Neural cell (in vitro differentiated cells): ENCODE results near the gene FSCN2. TPM values are rescaled to one million over a fixed set of nuclear protein-coding genes. Genes with fewer than 3 reads are reported as not detected.
"Not testable (repeated sequence)": the region's sequence is repeated elsewhere in the genome, so short reads cannot be mapped to it uniquely, and the experiment has no call there.

Source experiments
- H2AFZ ChIP-seq: fragments of 200-600, 300-800 bp; sonication (generic), shearing (Covaris generic); 2 replicates; pipeline ENCODE4 v1.6.0; 2014; ENCODE audit warnings: low read depth, mild to moderate bottlenecking, antibody characterized with exemption, low read length, moderate library complexity
- H3F3A ChIP-seq: fragments of 200-600 bp; shearing (Covaris generic); 2 replicates; pipeline ENCODE4 v1.6.1; 2016; ENCODE audit warnings: mild to moderate bottlenecking, moderate library complexity, mixed read lengths, antibody characterized with exemption, low read length; ENCODE audit not compliant: insufficient read depth, poor library complexity, severe bottlenecking
- H3K27ac ChIP-seq: fragments of 200-600, 300-800 bp; sonication (generic), shearing (Covaris generic); 2 replicates; pipeline ENCODE4 v1.5.1; 2014; ENCODE audit warnings: mild to moderate bottlenecking, low read length, moderate library complexity
- H3K27me3 ChIP-seq: fragments of 300-800, 200-600 bp; sonication (generic), shearing (Covaris generic); 2 replicates; pipeline ENCODE4 v1.6.0; 2014; ENCODE audit warnings: mild to moderate bottlenecking, low read depth, low read length, moderate library complexity; ENCODE audit not compliant: insufficient read depth
- H3K36me3 ChIP-seq: fragments of 300-800, 200-600 bp; sonication (generic), shearing (Covaris generic); 2 replicates; pipeline ENCODE4 v1.5.1; 2014; ENCODE audit warnings: mild to moderate bottlenecking, antibody characterized with exemption, low read length, moderate library complexity; ENCODE audit not compliant: insufficient read depth
- H3K4me2 ChIP-seq: fragments of 300-800, 200-600 bp; sonication (generic), shearing (Covaris generic); 2 replicates; pipeline ENCODE4 v1.6.0; 2014; ENCODE audit warnings: mild to moderate bottlenecking, low read length
- H3K4me3 ChIP-seq: fragments of 300-800, 200-600 bp; sonication (generic), shearing (Covaris generic); 2 replicates; pipeline ENCODE4 v1.5.1; 2014; ENCODE audit warnings: mild to moderate bottlenecking, low read length, moderate library complexity
- H3K79me2 ChIP-seq: fragments of 200-600 bp; shearing (Covaris generic); replicated peaks from 2 replicates; pipeline ENCODE4 v1.6.0; 2014; ENCODE audit warnings: mild to moderate bottlenecking, low read length, moderate library complexity; ENCODE audit not compliant: insufficient read depth
- H3K9ac ChIP-seq: fragments of 300-800, 200-600 bp; sonication (generic), shearing (Covaris generic); 2 replicates; pipeline ENCODE4 v1.6.1; 2016; ENCODE audit warnings: mild to moderate bottlenecking, low read length, mixed read lengths
- H3K9me2 ChIP-seq: fragments of 200-600 bp; shearing (Covaris generic); 2 replicates; pipeline ENCODE4 v1.6.1; 2016; ENCODE audit warnings: mild to moderate bottlenecking, low read length, mixed read lengths; ENCODE audit not compliant: insufficient read depth
- H3K9me3 ChIP-seq: fragments of 200-600, 300-800 bp; sonication (generic), shearing (Covaris generic); 2 replicates; pipeline ENCODE4 v1.6.1; 2016; ENCODE audit warnings: mild to moderate bottlenecking, mixed run types, low read length, moderate library complexity, mixed read lengths
- H4K20me1 ChIP-seq: fragments of 200-600 bp; shearing (Covaris generic); 2 replicates; pipeline ENCODE4 v1.6.1; 2016; ENCODE audit warnings: mild to moderate bottlenecking, mixed run types; ENCODE audit not compliant: insufficient read depth
- EP300 ChIP-seq: fragments of 450-650 bp; conservative IDR thresholded peaks from 2 replicates; pipeline ENCODE4 v1.6.1; 2014; ENCODE audit warnings: antibody characterized with exemption, mild to moderate bottlenecking, moderate library complexity; ENCODE audit not compliant: poor library complexity, severe bottlenecking
- EZH2 ChIP-seq: fragments of 200-600, 300-800 bp; shearing (Covaris generic), sonication (generic); IDR thresholded peaks from 2 replicates; pipeline ENCODE4 v1.6.1; 2014; ENCODE audit warnings: antibody characterized with exemption, low read length, borderline replicate concordance, mild to moderate bottlenecking; ENCODE audit not compliant: insufficient read depth, poor library complexity, severe bottlenecking
- MXI1 ChIP-seq: fragments of 450-650 bp; conservative IDR thresholded peaks from 2 replicates; pipeline ENCODE4 v1.6.1; 2014; ENCODE audit warnings: antibody characterized with exemption, mild to moderate bottlenecking; ENCODE audit not compliant: poor library complexity, severe bottlenecking
- POLR2AphosphoS5 ChIP-seq: IDR thresholded peaks from 2 replicates; pipeline ENCODE4 v1.6.1; 2012
- RAD21 ChIP-seq: fragments of 450-650 bp; conservative IDR thresholded peaks from 2 replicates; pipeline ENCODE4 v1.6.1; 2014; ENCODE audit warnings: antibody characterized with exemption, mild to moderate bottlenecking, moderate library complexity
- REST ChIP-seq: IDR thresholded peaks from 2 replicates; pipeline ENCODE4 v1.6.1; 2012; ENCODE audit warnings: borderline replicate concordance
- SMC3 ChIP-seq: fragments of 450-650 bp; conservative IDR thresholded peaks from 2 replicates; pipeline ENCODE4 v1.6.1; 2014; ENCODE audit warnings: antibody characterized with exemption, mild to moderate bottlenecking, moderate library complexity; ENCODE audit not compliant: poor library complexity
- TAF1 ChIP-seq: IDR thresholded peaks from 2 replicates; pipeline ENCODE4 v1.6.1; 2012; ENCODE audit warnings: low read depth
- polyA plus RNA-seq: library from polyadenylated mRNA; depleted of rRNA; stranded (reverse); fragments of >200 nt; gene quantifications from 2 replicates; pipeline ENCODE4 v1.2.3, GENCODE V29; 2014
- TF ChIP-seq, protein P1 (sequence below): fragments of 450-650 bp; IDR thresholded peaks from 2 replicates; pipeline ENCODE4 v1.5.1; 2014; ENCODE audit warnings: antibody characterized with exemption, mild to moderate bottlenecking, moderate library complexity; ENCODE audit not compliant: poor library complexity, severe bottlenecking

Gene FSCN2
- polyA plus RNA-seq, 1 donor from 2014 or later, result 4.8 TPM

- H3K9ac ChIP-seq, result no peak overlapping the region
- no peaks in the 10 kb centered on the region for H3K9me2 ChIP-seq
- no peaks in the 10 kb centered on the region for H3K9me3 ChIP-seq
- no peak overlapping the region for H3K4me3 ChIP-seq
- no peaks in the 10 kb centered on the region for H4K20me1 ChIP-seq
- no peak overlapping the region for H3K4me2 ChIP-seq
- no peak overlapping the region for H2AFZ ChIP-seq
- no peaks in the 10 kb centered on the region for H3F3A ChIP-seq
- H3K36me3 ChIP-seq, result no peaks in the 10 kb centered on the region
- no peaks in the 10 kb centered on the region for H3K79me2 ChIP-seq
- TF ChIP-seq POLR2AphosphoS5, result no peak
- no peak for TF ChIP-seq MXI1
- H3K27ac ChIP-seq, result no peak overlapping the region
- H3K27me3 ChIP-seq, result no peaks in the 10 kb centered on the region
Measured at GRCh38 chr17:81529437-81529803, 1.2 kb downstream of the FSCN2 start.

DNA sequence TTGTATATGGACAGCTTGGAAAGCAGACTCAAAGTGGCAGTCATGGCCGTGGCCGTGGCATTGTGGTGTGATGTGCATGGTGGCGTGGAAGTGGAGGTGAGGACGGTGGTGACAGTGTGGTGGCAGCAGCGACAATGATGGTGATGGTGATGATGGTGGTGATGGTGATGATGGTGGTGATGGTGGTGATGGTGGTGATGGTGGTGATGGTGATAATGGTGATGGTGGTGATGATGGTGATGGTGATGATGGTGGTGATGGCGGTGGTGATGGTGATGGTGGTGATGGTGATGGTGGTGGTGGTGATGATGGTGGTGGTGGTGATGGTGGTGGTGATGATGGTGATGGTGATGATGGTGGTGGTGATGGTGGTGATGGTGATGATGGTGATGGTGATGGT, 2.8 kb downstream of the FSCN2 start:
- H4K20me1 ChIP-seq, H3K4me2 ChIP-seq, H3K36me3 ChIP-seq, H3F3A ChIP-seq, H3K27me3 ChIP-seq, H3K4me3 ChIP-seq, H2AFZ ChIP-seq, H3K9me3 ChIP-seq, H3K9me2 ChIP-seq, H3K9ac ChIP-seq, H3K27ac ChIP-seq, H3K79me2 ChIP-seq: not testable (repeated sequence)

- H2AFZ ChIP-seq, result not testable (repeated sequence)
Measured at GRCh38 chr17:81531998-81532404, 3.8 kb downstream of the FSCN2 start.

DNA sequence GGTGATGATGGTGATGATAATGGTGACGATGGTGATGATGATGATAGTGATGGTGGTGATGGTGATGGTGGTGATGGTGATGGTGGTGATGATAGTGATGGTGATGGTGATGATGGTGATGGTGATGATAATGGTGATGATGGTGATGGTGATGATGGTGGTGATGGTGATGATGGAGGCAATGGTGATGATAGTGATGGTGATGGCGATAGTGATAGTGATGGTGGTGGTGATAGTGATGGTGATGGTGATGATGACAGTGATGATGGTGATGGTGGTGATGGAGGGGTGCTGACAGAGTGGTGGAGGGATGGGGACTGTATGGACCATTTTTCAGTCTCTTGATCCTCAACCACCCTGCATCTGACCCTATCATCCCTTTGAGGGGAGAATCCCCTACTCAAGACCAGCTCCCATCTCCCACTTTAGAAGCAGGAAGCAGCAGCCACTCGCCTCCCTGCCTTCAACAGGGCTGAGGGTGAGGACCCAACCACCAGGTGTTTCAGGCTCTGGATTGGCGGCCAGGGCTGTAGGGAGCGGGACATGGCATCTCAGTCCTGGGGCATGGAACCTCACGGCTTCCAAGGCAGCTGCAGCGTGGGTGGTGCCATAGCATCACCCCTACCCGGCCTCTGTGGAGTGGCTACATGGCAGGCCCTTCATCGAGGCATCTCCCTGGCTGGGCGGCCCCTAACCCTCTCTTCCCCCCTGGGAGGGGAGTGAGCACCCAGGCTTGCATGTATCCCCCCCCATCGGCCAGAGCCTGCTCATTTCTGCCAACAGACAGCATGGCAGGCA, 4.5 kb downstream of the FSCN2 start:
- TF ChIP-seq TAF1, result no peak
- no peak for TF ChIP-seq POLR2AphosphoS5
- no peak for TF ChIP-seq REST
- TF ChIP-seq, protein P1, sequence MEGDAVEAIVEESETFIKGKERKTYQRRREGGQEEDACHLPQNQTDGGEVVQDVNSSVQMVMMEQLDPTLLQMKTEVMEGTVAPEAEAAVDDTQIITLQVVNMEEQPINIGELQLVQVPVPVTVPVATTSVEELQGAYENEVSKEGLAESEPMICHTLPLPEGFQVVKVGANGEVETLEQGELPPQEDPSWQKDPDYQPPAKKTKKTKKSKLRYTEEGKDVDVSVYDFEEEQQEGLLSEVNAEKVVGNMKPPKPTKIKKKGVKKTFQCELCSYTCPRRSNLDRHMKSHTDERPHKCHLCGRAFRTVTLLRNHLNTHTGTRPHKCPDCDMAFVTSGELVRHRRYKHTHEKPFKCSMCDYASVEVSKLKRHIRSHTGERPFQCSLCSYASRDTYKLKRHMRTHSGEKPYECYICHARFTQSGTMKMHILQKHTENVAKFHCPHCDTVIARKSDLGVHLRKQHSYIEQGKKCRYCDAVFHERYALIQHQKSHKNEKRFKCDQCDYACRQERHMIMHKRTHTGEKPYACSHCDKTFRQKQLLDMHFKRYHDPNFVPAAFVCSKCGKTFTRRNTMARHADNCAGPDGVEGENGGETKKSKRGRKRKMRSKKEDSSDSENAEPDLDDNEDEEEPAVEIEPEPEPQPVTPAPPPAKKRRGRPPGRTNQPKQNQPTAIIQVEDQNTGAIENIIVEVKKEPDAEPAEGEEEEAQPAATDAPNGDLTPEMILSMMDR, result no peak
- no peak for TF ChIP-seq SMC3
- no peak for TF ChIP-seq RAD21
- TF ChIP-seq EP300, result no peak
- TF ChIP-seq EZH2, result no peak
- TF ChIP-seq MXI1, result no peak
- no peaks in the 10 kb centered on the region for H3K27me3 ChIP-seq
- no peak overlapping the region for H3K4me3 ChIP-seq

More at GRCh38 chr17:81531998-81532404, 3.8 kb downstream of the FSCN2 start:
- not testable (repeated sequence) for H3K9me2 ChIP-seq, H3K27me3 ChIP-seq, H3K9ac ChIP-seq, H3K4me2 ChIP-seq, H4K20me1 ChIP-seq, H3K79me2 ChIP-seq, H3K9me3 ChIP-seq, H3K4me3 ChIP-seq, H3F3A ChIP-seq, H3K36me3 ChIP-seq, H3K27ac ChIP-seq

More for the DNA sequence above, 4.5 kb downstream of the FSCN2 start:
- no peaks in the 10 kb centered on the region for H3F3A ChIP-seq
- no peak overlapping the region for H2AFZ ChIP-seq
- H4K20me1 ChIP-seq, result no peaks in the 10 kb centered on the region
- no peak overlapping the region for H3K9ac ChIP-seq
- no peaks in the 10 kb centered on the region for H3K9me3 ChIP-seq
- H3K27ac ChIP-seq, result no peak overlapping the region
- H3K36me3 ChIP-seq, result no peaks in the 10 kb centered on the region
- no peaks in the 10 kb centered on the region for H3K9me2 ChIP-seq
- no peak overlapping the region for H3K4me2 ChIP-seq
- H3K79me2 ChIP-seq, result no peaks in the 10 kb centered on the region
